ENCODE results near the gene TUT7.

GRCh38 chr9:86308687-86309086 is 45.5 kb downstream of the TUT7 start:
- no peak for TF ChIP-seq CTCF (IDR thresholded peaks at IDR 0.05; ENCODE audit: poor library complexity, severe bottlenecking)
- no peak for TF ChIP-seq EP300 (conservative IDR thresholded peaks at IDR 0.05; ENCODE audit: poor library complexity, severe bottlenecking)
- no peak for TF ChIP-seq EZH2 (IDR thresholded peaks at IDR 0.05; ENCODE audit: borderline replicate concordance, insufficient read depth, low read length, poor library complexity, severe bottlenecking)
- no peak for TF ChIP-seq RAD21 (conservative IDR thresholded peaks at IDR 0.05)
- TF ChIP-seq POLR2AphosphoS5 (IDR thresholded peaks at IDR 0.05) = no peak
- TF ChIP-seq MXI1 (conservative IDR thresholded peaks at IDR 0.05; ENCODE audit: poor library complexity, severe bottlenecking) = no peak
- TF ChIP-seq SMC3 (conservative IDR thresholded peaks at IDR 0.05; ENCODE audit: poor library complexity) = no peak
- no peak for TF ChIP-seq TAF1 (IDR thresholded peaks at IDR 0.05; ENCODE audit: low read depth)
